Measurements from ENCODE around the gene TMEM121.

DNA sequence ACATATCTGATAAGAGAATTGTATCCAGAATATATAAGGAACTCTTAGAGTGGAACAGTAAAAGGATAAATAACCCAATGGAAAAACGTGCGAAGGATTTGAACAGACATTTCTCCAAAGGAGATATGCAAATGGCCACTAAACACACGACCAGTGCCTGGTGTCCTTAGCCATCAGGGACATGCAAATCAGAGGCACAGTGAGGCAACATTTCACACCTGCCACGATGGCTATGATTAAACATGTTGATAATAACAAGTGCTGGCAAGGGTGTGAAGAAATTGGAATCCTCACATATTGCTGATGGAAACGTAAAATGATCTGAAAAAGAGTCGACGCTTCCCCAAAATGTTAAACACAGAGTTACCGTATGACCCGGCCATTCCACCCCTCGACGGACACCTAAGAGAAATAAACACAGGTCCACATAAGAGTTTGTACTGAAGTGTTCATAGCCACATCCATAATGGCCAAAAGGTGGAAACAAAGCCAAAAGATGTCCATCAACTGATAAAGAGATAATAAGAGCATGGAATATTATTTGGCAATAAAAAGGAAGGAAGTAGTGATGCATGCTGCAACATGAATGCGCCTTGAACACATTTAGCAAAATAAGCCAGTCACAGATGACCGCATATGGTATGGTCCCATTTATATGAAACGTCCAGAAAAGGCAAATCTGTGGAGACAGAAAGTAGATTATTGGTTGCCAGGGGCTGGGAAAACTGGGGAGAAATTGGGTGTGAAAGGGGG lies 6.3 kb upstream of the TMEM121 start:
- TF ChIP-seq, protein P1, sequence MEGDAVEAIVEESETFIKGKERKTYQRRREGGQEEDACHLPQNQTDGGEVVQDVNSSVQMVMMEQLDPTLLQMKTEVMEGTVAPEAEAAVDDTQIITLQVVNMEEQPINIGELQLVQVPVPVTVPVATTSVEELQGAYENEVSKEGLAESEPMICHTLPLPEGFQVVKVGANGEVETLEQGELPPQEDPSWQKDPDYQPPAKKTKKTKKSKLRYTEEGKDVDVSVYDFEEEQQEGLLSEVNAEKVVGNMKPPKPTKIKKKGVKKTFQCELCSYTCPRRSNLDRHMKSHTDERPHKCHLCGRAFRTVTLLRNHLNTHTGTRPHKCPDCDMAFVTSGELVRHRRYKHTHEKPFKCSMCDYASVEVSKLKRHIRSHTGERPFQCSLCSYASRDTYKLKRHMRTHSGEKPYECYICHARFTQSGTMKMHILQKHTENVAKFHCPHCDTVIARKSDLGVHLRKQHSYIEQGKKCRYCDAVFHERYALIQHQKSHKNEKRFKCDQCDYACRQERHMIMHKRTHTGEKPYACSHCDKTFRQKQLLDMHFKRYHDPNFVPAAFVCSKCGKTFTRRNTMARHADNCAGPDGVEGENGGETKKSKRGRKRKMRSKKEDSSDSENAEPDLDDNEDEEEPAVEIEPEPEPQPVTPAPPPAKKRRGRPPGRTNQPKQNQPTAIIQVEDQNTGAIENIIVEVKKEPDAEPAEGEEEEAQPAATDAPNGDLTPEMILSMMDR (IDR thresholded peaks at IDR 0.05): no peak
- no peak for TF ChIP-seq RXRA (IDR thresholded peaks at IDR 0.05; ENCODE audit: borderline replicate concordance, low read depth)
- no peak for TF ChIP-seq SIN3A (IDR thresholded peaks at IDR 0.05; ENCODE audit: borderline replicate concordance, low read depth, low read length)
- no peak for TF ChIP-seq GABPA (IDR thresholded peaks at IDR 0.05; ENCODE audit: low read depth)
- no peak for TF ChIP-seq JUND (IDR thresholded peaks at IDR 0.05)
- TF ChIP-seq RAD21 (IDR thresholded peaks at IDR 0.05; ENCODE audit: low read length): no peak

Measured in SK-N-SH (cell line).